Measurements from ENCODE around the gene OGFRL1.

The OGFRL1 gene

DNA sequence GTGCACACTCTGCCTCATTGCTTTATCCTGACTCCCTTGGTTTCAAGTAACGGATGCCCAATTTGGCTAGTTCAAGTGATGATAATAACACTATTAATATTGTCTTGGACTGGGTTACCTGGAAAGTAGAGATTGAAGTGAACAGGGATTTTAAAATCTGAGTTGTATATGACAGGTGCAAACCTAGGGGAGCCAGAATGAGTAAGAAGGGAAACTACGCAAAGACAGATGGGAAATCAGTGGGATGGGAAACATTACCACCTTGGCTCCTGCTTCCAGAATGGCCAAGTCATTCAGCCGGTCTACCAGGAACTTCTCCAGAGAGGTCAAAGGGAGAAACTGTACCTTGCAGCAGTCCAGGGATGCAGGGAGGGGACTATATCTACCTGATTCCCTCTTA, 41.9 kb downstream of the OGFRL1 start:
- TF ChIP-seq, protein P1, sequence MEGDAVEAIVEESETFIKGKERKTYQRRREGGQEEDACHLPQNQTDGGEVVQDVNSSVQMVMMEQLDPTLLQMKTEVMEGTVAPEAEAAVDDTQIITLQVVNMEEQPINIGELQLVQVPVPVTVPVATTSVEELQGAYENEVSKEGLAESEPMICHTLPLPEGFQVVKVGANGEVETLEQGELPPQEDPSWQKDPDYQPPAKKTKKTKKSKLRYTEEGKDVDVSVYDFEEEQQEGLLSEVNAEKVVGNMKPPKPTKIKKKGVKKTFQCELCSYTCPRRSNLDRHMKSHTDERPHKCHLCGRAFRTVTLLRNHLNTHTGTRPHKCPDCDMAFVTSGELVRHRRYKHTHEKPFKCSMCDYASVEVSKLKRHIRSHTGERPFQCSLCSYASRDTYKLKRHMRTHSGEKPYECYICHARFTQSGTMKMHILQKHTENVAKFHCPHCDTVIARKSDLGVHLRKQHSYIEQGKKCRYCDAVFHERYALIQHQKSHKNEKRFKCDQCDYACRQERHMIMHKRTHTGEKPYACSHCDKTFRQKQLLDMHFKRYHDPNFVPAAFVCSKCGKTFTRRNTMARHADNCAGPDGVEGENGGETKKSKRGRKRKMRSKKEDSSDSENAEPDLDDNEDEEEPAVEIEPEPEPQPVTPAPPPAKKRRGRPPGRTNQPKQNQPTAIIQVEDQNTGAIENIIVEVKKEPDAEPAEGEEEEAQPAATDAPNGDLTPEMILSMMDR (IDR thresholded peaks at IDR 0.05), result no peak
- DNase-seq (ENCODE audit: low spot score), result no peak

DNA sequence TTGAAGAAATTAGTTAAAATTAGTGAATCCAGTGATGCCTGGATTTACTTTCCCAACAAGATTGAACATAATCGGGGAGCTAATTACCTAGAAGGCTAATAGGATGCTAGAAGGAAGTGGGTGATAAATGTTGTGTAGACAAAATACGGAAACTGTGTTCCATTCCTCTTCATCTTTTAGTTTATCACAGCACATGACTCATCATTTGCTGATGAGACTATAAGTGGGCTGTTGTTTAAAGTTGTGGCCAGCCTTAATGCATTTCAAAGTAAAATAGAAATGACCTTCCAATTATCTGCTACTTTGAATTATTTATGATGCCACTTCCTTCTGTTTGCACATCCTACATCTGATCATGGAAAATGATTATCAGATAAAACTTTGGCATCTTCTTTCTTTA, 43.4 kb downstream of the OGFRL1 start:
- H3K27ac ChIP-seq, result no peak overlapping the region
- TF ChIP-seq, protein P1 (IDR thresholded peaks at IDR 0.05), result no peak
- no peak for DNase-seq (ENCODE audit: low spot score)
- H3K4me3 ChIP-seq, result no peak overlapping the region

More for the DNA sequence above, 41.9 kb downstream of the OGFRL1 start:
- Histone ChIP-seq H3K4me3 (no peak overlapping the region), H3K27ac (no peak overlapping the region)

DNA sequence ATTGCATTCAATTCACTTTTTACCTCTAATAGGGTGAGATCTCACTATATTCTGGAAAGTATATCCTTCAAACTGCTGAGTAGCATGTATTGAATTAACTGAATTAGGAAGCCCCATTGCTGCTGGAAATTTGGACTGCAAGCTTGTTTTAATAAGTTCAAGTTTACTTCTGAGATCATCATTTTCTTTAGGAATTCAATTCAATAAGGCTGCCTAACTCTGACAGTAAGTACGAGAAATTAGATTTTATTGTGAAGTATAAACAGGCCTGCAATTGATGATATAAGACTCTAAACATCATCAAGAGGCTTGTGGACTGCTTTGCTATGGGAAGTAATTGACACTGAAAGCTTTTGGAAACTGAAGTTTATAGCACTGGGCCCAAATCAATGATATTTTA, 44.4 kb downstream of the OGFRL1 start:
- TF ChIP-seq, protein P1 (IDR thresholded peaks at IDR 0.05), result no peak
- H3K27ac ChIP-seq, result no peak overlapping the region
- no peak for DNase-seq (ENCODE audit: low spot score)
- no peak overlapping the region for H3K4me3 ChIP-seq

GRCh38 chr6:71333697-71334096, 45.1 kb downstream of the OGFRL1 start:
- no peak for DNase-seq (ENCODE audit: low spot score)
- Histone ChIP-seq H3K4me3 (no peak overlapping the region), H3K27ac (no peak overlapping the region)
- TF ChIP-seq, protein P1 (IDR thresholded peaks at IDR 0.05), result no peak

DNA sequence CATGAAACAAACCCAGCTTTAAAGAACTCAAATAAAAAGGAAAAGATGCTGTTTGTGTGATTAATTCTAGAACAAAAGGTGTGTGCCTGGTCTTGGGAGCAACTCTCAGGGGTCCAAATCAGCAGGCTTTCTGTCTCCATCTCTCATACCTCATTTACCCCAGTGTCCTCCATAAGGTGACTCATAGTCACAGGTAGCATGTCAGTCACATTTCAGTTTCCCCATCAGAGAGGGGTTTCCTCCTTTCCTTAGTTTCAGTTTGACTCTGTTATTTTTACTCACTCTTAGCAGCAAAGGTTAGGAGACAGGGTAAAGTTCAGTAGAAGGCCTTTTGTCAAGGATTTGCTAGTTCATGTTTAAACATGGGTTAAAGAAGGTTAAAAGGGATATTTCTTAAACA, 46.2 kb downstream of the OGFRL1 start:
- Histone ChIP-seq H3K4me3 (no peak overlapping the region), H3K27ac (no peak overlapping the region)
- DNase-seq (ENCODE audit: low spot score), result no peak
- TF ChIP-seq, protein P1 (IDR thresholded peaks at IDR 0.05), result no peak

- Histone ChIP-seq H3K27ac (no peak overlapping the region), H3K4me3 (no peak overlapping the region)
- no peak for DNase-seq (ENCODE audit: low spot score)
- TF ChIP-seq, protein P1 (IDR thresholded peaks at IDR 0.05), result no peak
These were observed 46.9 kb downstream of the OGFRL1 start for GRCh38 chr6:71335544-71335943.

DNA sequence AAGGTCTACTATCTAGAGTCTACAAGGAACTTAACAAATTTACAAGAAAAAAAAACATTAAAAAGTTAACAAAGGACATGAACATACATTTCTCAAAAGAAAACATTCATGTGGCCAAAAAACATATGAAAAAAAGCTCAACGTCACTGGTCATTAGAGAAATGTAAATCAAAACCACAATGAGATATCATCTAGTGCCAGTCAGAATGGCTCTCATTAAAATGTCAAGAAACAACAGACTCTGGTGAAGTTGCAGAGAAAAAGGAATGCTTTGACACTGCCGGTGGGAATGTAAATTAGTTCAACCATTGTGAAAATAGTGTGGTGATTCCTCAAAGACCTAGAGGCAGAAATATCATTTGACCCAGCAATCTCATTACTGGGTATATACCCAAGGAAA, 48.3 kb downstream of the OGFRL1 start:
- Histone ChIP-seq H3K4me3 (no peak overlapping the region), H3K27ac (no peak overlapping the region)
- no peak for DNase-seq (ENCODE audit: low spot score)
- TF ChIP-seq, protein P1 (IDR thresholded peaks at IDR 0.05), result no peak

Data from coronary artery (tissue), 2 donors.